ENCODE data around the gene CDC14A.

Gene CDC14A

DNA sequence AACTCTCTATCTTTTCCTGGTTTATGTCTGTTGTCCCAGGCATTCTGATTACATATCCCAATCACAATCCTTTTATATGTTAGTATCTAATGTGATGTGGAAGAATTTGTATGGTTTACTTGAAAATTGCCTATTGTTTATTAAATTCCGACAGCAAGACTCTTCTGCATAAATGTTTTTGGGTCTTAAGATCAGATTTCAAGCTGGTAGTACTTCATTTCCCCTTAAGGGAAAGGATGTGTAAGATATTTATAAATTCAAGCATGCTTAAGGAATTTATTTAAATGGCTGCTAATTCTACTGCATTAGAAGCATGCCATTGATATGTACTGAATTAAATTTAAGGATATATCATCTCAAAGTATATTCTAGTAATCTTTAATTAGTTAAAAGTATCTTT lies 165.2 kb downstream of the CDC14A start:
- H3K36me3 Mint-ChIP-seq (ENCODE audit: low read depth), result peaks cover 14% of the 10 kb centered on the region
- H3K4me1 Mint-ChIP-seq (ENCODE audit: low read depth), result no peaks in the 10 kb centered on the region
- no peak overlapping the region for H3K4me3 Mint-ChIP-seq
- no peaks in the 10 kb centered on the region for H3K27me3 Mint-ChIP-seq
- H3K9me3 Mint-ChIP-seq, result no peaks in the 10 kb centered on the region
- H3K27ac Mint-ChIP-seq, result no peak overlapping the region

DNA sequence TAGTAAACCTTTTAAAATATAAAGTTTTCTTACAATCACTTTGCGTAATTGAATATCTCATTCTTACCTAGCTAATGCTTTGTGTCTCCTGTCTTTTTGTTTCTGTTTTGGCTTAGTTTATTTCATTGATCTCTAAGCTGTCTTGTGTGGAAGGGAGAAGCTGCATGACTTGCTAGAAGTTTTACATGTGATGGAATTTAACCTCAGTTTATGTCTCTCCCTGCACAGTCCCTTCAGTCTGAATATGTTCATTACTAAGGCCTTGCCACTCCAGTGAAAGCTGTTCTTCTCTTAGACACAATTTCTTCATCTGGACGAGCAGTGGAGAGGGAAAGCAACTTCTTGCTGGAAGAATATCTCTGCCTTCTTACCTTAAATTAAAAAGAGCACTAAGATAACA lies 165.7 kb downstream of the CDC14A start:
- H3K4me3 Mint-ChIP-seq, result no peak overlapping the region
- no peaks in the 10 kb centered on the region for H3K4me1 Mint-ChIP-seq (ENCODE audit: low read depth)
- no peak overlapping the region for H3K27ac Mint-ChIP-seq
- H3K36me3 Mint-ChIP-seq (ENCODE audit: low read depth), result peaks cover 14% of the 10 kb centered on the region
- H3K9me3 Mint-ChIP-seq, result no peaks in the 10 kb centered on the region
- no peaks in the 10 kb centered on the region for H3K27me3 Mint-ChIP-seq

DNA sequence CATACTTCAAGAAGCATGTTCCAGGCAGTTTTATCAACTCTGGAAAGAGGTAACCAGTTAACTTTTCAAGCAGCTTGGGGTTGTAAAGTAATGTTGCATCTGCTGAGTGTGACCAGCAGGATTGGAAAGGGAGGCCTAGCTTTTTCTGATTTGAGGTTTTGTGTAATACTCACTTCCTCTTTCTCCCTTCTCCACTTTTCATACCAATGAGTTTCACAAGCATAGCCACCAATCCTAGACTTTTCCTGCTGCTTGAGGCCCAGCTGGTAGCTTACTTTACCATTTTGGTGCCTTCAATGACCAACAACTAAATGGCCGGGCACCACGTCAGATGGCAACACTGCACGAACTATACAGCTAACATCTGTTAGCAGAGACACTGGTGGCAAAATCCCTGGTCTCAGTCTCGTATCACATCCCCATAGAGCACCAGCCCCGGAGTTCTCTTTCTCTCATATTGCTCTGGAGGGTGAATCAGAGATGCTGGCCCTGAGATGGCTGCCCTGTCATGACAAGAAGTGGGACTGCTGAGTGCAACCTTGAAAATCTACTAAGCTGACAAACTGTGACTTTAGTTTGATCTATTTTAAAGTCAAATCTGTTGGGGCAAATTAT lies 170.8 kb downstream of the CDC14A start:
- Mint-ChIP-seq H3K27me3 (no peaks in the 10 kb centered on the region), H3K9me3 (no peaks in the 10 kb centered on the region), H3K4me3 (no peak overlapping the region), H3K36me3 (ENCODE audit: low read depth) (peaks cover 9% of the 10 kb centered on the region), H3K27ac (no peak overlapping the region), H3K4me1 (ENCODE audit: low read depth) (no peaks in the 10 kb centered on the region)

DNA sequence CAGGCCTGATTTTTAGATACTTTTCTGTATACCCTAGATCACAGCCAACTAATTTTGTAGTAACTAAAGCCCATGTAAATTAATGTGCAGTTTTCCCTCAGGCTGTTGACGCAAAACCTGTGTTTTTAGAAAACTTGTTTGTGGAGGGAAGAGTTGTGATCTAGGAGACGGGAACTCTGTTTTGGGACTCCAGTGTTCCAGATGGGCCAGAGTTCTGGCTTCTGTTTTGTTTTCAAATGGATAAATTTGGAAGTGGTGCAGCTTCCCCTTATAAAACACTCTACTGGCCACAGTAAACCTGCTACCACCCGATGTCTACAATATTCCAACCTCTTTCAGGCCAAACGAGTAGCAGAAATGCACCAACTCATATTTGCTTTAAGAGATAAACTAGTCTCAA lies 172.0 kb downstream of the CDC14A start:
- Mint-ChIP-seq H3K4me3 (no peak overlapping the region), H3K27ac (no peak overlapping the region), H3K4me1 (ENCODE audit: low read depth) (no peaks in the 10 kb centered on the region), H3K9me3 (no peaks in the 10 kb centered on the region), H3K27me3 (no peaks in the 10 kb centered on the region), H3K36me3 (ENCODE audit: low read depth) (peaks cover 3% of the 10 kb centered on the region)

DNA sequence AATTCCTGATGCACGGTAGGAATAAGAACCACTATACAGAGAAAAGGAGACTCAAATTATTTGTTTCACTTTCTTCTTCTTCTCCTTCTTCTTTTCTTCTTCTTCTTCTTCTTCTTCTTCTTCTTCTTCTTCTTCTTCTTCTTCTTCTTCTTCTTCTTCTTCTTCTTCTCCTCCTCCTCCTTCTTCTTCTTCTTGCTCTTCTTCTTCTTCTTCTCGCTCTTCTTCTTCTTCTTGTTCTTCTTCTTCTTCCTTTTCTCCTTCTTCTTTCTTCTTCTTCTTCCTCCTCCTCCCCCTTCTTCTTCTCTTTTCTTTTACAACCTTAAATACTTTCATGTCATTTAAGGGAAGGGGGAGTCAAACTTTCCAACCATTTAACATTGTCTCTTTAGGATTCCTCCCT lies 174.6 kb downstream of the CDC14A start:
- Mint-ChIP-seq H3K27ac (no peak overlapping the region), H3K9me3 (no peaks in the 10 kb centered on the region), H3K4me1 (ENCODE audit: low read depth) (peaks cover 16% of the 10 kb centered on the region), H3K27me3 (no peaks in the 10 kb centered on the region), H3K4me3 (no peak overlapping the region), H3K36me3 (ENCODE audit: low read depth) (no peaks in the 10 kb centered on the region)

DNA sequence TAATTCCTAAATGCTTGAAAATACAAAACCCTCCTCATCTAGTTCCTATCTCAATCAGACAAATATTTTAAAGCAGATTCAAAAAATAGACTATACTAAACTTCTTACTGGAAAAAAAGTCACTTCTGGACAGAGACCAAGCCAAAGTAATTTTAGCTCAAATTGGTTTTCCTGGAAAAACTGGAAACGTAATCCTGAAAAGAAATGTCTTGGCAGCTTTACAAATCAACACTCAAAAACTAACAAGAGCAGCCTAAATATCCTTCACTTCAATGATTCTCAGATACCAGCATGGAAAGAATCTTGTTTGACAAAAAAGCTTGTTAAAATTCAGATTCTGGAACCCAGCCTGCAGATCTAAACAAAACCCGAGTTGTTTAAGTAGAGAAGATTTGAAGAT lies 176.6 kb downstream of the CDC14A start:
- Mint-ChIP-seq H3K9me3 (no peaks in the 10 kb centered on the region), H3K36me3 (ENCODE audit: low read depth) (no peaks in the 10 kb centered on the region), H3K27me3 (no peaks in the 10 kb centered on the region), H3K4me3 (no peak overlapping the region), H3K27ac (no peak overlapping the region), H3K4me1 (ENCODE audit: low read depth) (peaks cover 25% of the 10 kb centered on the region)

DNA sequence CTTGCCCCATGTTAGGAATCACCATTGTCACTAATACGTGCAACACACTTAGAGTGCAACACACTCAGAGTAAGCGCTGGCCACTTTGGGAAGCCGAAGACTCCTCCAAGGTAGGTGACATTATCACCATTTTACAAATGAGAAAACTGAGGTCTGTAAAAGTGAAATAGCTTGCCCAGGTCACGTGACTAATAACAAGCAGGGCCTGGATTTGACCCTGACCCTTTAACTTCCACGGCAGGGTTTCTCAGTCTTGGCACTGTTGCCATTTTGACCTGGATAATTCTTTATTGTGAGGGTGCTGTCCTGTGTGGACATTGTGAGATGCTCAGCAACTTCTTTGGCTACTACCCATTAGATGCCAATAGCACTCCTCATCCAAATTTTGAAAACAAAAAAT lies 177.8 kb downstream of the CDC14A start:
- Mint-ChIP-seq H3K36me3 (ENCODE audit: low read depth) (no peaks in the 10 kb centered on the region), H3K4me1 (ENCODE audit: low read depth) (peaks cover 25% of the 10 kb centered on the region), H3K4me3 (no peak overlapping the region), H3K27ac (no peak overlapping the region), H3K27me3 (peaks cover 2% of the 10 kb centered on the region), H3K9me3 (no peaks in the 10 kb centered on the region)

DNA sequence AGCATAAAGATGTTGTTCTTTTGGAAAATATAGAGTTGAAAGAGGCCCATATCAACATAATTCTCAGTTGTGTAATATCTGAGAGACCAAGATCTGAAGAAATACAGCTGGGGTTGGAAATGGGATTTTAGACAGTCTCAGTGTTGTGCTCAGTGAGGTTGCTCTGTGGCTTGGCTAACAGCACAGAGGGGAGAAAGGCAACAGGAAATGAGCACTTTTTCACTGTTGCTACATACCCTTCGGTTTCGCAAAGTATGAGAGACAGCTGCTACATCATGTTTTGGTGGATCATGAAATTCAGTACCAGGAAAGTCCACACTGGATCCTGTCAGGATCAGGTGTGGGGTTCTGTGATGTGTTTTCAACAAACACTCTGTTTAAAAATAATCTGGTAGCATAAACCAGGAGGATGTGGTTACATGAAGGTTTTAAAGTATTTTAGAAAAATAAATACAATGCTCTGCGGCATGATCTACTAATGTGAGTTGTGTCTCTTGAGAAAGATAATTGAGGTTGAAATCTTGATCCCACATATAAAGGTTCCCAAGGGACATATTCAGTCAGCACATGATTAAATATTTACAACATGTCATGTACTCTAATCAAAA lies 178.7 kb downstream of the CDC14A start:
- Mint-ChIP-seq H3K27me3 (peaks cover 8% of the 10 kb centered on the region), H3K4me3 (no peak overlapping the region), H3K27ac (no peak overlapping the region), H3K4me1 (ENCODE audit: low read depth) (peaks cover 25% of the 10 kb centered on the region), H3K36me3 (ENCODE audit: low read depth) (no peaks in the 10 kb centered on the region), H3K9me3 (no peaks in the 10 kb centered on the region)

DNA sequence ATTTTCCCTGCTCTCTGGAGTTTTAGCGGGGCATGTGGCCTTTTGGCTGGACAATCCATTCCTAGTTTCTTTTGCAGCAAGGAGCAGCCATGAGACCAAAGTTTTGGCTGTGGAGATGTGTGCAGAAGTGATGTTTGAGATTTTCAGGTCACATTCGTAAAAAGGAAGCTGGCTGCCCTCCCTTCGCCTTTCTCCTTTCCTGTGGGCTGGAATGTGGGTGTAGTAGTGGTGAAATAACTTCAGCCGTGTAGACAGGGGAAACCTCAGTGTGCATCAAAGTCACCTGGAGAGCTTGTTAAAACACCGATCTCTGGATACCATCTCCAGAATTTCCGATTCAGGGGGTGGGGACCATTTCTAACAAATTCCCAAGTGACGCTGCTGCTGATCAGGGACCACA lies 180.3 kb downstream of the CDC14A start:
- H3K27me3 Mint-ChIP-seq, result peaks cover 24% of the 10 kb centered on the region
- peaks cover 25% of the 10 kb centered on the region for H3K4me1 Mint-ChIP-seq (ENCODE audit: low read depth)
- H3K9me3 Mint-ChIP-seq, result no peaks in the 10 kb centered on the region
- H3K36me3 Mint-ChIP-seq (ENCODE audit: low read depth), result no peaks in the 10 kb centered on the region
- no peak overlapping the region for H3K27ac Mint-ChIP-seq
- no peak overlapping the region for H3K4me3 Mint-ChIP-seq

DNA sequence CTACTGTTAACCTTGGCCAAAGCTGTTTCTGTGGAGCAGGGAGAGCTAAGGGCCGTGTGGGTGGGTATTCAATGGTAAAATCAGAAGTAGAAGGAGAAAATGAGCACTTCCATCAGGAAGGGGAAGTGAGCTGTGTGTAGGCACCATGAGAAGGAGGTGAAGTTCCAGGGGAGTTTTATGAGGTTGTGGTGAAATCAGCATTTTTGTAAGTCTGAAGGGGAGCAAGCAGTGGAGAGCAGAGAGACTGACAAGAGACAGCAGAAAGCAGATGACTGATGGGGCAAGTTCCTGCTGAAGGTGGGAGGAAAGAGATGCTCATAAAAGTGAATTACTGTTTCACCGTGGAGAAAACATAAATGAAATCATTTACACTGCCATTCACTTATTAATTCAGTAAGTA lies 183.0 kb downstream of the CDC14A start:
- H3K4me3 Mint-ChIP-seq, result no peak overlapping the region
- H3K27me3 Mint-ChIP-seq, result peaks cover 42% of the 10 kb centered on the region
- H3K36me3 Mint-ChIP-seq (ENCODE audit: low read depth), result no peaks in the 10 kb centered on the region
- H3K9me3 Mint-ChIP-seq, result no peaks in the 10 kb centered on the region
- H3K4me1 Mint-ChIP-seq (ENCODE audit: low read depth), result peaks cover 28% of the 10 kb centered on the region
- H3K27ac Mint-ChIP-seq, result no peak overlapping the region

DNA sequence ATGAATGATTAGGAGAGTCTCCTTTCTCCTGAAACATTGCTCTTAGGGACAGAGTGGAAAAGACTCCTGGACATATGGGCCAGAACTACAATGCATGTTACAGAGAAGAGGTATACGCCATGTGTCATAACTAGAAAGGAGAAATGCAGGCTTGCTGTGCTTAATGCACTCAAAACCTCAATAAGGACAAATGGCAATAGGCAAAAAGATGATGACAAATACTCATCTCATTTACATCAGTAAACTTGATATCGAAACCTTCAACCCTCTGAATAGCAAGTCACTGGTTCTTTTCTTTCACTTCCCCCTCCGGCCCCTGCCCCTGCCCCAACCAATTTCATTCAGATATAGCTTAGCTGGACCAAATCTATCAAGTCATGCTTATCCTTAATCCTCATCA lies 183.7 kb downstream of the CDC14A start:
- Mint-ChIP-seq H3K27ac (no peak overlapping the region), H3K4me3 (no peak overlapping the region), H3K27me3 (peaks cover 49% of the 10 kb centered on the region), H3K4me1 (ENCODE audit: low read depth) (peaks cover 24% of the 10 kb centered on the region), H3K9me3 (no peaks in the 10 kb centered on the region), H3K36me3 (ENCODE audit: low read depth) (no peaks in the 10 kb centered on the region)

DNA sequence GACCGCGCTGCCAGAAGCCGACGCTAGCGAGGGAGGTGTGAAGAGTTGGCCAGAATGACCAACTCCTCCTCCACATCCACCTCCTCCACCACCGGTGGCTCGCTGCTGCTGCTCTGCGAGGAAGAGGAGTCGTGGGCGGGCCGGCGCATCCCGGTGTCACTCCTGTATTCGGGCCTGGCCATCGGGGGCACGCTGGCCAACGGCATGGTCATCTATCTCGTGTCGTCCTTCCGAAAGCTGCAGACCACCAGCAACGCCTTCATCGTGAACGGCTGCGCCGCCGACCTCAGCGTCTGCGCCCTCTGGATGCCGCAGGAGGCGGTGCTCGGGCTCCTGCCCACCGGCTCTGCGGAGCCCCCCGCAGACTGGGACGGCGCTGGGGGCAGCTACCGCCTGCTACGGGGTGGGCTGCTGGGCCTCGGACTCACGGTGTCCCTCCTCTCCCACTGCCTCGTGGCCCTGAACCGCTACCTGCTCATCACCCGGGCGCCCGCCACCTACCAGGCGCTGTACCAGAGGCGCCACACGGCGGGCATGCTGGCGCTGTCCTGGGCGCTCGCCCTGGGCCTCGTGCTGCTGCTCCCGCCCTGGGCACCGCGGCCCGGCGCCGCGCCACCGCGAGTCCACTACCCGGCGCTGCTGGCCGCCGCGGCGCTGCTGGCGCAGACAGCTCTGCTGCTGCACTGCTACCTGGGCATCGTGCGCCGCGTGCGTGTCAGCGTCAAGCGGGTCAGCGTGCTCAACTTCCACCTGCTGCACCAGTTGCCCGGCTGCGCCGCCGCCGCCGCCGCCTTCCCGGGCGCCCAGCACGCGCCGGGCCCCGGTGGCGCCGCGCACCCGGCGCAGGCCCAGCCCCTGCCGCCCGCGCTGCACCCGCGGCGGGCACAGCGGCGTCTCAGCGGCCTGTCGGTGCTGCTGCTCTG lies 186.9 kb downstream of the CDC14A start:
- H3K27me3 Mint-ChIP-seq, result peaks cover 68% of the 10 kb centered on the region
- H3K4me3 Mint-ChIP-seq, result peak overlapping the region; percentile 58
- no peaks in the 10 kb centered on the region for H3K9me3 Mint-ChIP-seq
- H3K36me3 Mint-ChIP-seq (ENCODE audit: low read depth), result no peaks in the 10 kb centered on the region
- no peak overlapping the region for H3K27ac Mint-ChIP-seq
- peaks cover 6% of the 10 kb centered on the region for H3K4me1 Mint-ChIP-seq (ENCODE audit: low read depth)

DNA sequence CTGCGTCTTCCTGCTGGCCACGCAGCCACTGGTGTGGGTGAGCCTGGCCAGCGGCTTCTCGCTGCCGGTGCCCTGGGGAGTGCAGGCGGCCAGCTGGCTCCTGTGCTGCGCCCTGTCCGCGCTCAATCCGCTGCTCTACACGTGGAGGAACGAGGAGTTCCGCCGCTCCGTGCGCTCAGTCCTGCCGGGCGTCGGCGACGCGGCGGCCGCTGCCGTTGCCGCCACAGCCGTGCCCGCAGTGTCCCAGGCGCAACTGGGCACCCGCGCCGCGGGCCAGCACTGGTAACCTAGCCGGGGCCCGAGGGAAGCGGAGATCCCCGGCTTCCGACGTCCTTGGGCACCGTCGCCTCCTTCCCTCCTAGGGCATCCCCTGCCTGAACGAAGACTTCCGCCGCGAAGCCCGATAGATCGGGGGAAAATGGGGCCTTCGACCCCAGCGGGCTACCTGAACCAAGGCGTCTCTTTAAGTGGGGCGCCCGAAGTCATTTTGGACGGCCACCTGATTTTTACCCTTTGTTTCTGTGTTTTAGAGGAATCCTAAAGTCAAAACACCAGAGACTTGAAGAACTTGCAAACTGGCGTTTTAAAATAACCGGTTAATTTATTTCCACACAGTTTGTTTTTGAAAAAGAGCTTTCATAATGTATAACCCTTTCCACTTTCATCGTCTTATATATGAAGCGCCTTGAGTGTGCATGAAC lies 187.7 kb downstream of the CDC14A start:
- Mint-ChIP-seq H3K27ac (no peak overlapping the region), H3K9me3 (no peaks in the 10 kb centered on the region)

DNA sequence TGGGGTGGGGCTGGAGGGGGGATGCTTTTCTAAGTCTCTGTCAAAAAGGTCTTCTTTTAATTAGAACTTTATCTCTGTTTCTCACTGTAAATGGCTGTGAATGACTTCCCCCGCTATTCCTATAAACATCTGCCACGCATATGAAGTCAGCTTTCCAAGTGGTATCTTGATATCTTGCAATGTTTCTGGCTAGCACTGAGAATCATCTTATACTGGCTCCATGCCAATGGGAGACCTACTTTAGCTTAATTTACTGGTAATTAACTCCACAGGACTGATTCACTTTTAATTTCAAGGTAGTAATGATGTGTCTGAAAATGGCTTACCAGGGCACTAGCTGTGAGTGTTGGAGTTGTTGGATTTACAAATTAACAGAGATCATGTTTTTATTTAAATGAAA lies 190.0 kb downstream of the CDC14A start:
- Mint-ChIP-seq H3K27ac (no peak overlapping the region), H3K4me3 (no peak overlapping the region), H3K36me3 (ENCODE audit: low read depth) (no peaks in the 10 kb centered on the region), H3K27me3 (peaks cover 51% of the 10 kb centered on the region), H3K9me3 (no peaks in the 10 kb centered on the region), H3K4me1 (ENCODE audit: low read depth) (peaks cover 6% of the 10 kb centered on the region)

More for the DNA sequence above, 187.7 kb downstream of the CDC14A start:
- Mint-ChIP-seq H3K27me3 (peaks cover 71% of the 10 kb centered on the region), H3K4me3 (peak overlapping the region; percentile 53), H3K36me3 (ENCODE audit: low read depth) (no peaks in the 10 kb centered on the region), H3K4me1 (ENCODE audit: low read depth) (peaks cover 6% of the 10 kb centered on the region)

DNA sequence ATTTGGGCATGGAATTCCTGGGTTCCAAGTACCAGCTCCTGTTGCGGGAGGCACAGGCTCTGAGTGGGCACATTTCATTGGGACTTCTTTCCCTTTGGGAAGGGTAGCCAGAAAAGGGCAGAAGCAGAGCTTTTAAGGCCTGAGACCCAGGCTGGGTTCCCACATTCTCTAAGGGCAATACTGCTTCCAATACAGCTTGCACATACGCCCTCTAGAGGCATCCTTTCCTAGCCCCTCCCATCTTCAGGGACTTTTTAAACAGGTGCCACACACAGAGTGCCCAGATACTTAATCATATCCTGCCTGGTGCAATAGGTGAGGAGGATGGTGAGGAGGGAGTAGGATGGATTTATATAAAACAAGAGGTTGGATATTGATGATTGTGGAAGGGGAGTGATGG lies 191.3 kb downstream of the CDC14A start:
- peaks cover 39% of the 10 kb centered on the region for H3K27me3 Mint-ChIP-seq
- H3K9me3 Mint-ChIP-seq, result no peaks in the 10 kb centered on the region
- no peak overlapping the region for H3K4me3 Mint-ChIP-seq

More for the DNA sequence above, 191.3 kb downstream of the CDC14A start:
- no peak overlapping the region for H3K27ac Mint-ChIP-seq
- peaks cover 6% of the 10 kb centered on the region for H3K4me1 Mint-ChIP-seq (ENCODE audit: low read depth)
- H3K36me3 Mint-ChIP-seq (ENCODE audit: low read depth), result no peaks in the 10 kb centered on the region

All from stimulated activated naive CD8-positive, alpha-beta T cell treated with anti-CD3 and anti-CD28 coated beads, Interleukin-15, Interleukin-2, amounts not matched to agents 100 ng/mL and 50 ng/mL, for 24 hours (primary cell).